Liver (tissue), 9 donors: ENCODE results near the gene CLEC4A. TPM values are rescaled to one million over a fixed set of nuclear protein-coding genes. Genes with fewer than 3 reads are reported as not detected.
A peak's percentile ranks its signal among the peaks of the same experiment; 100 is the strongest.
"Not testable (repeated sequence)": the region's sequence is repeated elsewhere in the genome, so short reads cannot be mapped to it uniquely, and the experiment has no call there.

Source experiments
- DNase-seq: peaks from one replicate; pipeline ENCODE4 v3.0.0-alpha.2; 2017; ENCODE audit warnings: low spot score
- H3K27ac ChIP-seq, 2 donors: one replicate each; pipeline ENCODE4 v1.7.0; 2013; ENCODE audit warnings: inconsistent platforms in 2 of 2, low read length in 2 of 2, control low read depth in 1 of 2, low read depth in 1 of 2, mild to moderate bottlenecking in 1 of 2
- H3K27me3 ChIP-seq, 4 donors: one replicate each; pipeline versions ENCODE4 v1.6.1 to v1.7.0; 2013; ENCODE audit warnings: low read length in 3 of 4, inconsistent platforms in 1 of 4, mild to moderate bottlenecking in 1 of 4, moderate library complexity in 1 of 4; ENCODE audit not compliant: control insufficient read depth in 4 of 4, insufficient read depth in 4 of 4
- H3K36me3 ChIP-seq, 4 donors: one replicate each; pipeline versions ENCODE4 v1.6.1 to v1.7.0; 2013; ENCODE audit warnings: low read length in 3 of 4, mild to moderate bottlenecking in 3 of 4, low read depth in 1 of 4, moderate library complexity in 1 of 4; ENCODE audit not compliant: control insufficient read depth in 4 of 4, insufficient read depth in 3 of 4
- H3K4me1 ChIP-seq, 4 donors: one replicate each; pipeline versions ENCODE4 v1.6.1 to v1.7.0; 2013; ENCODE audit warnings: low read length in 3 of 4, mild to moderate bottlenecking in 3 of 4, moderate library complexity in 1 of 4; ENCODE audit not compliant: control insufficient read depth in 4 of 4, insufficient read depth in 4 of 4
- H3K4me3 ChIP-seq, 3 donors: one replicate each; pipeline versions ENCODE4 v1.6.1 to v1.7.0; 2013; ENCODE audit warnings: low read length in 3 of 3, control low read depth in 1 of 3, low read depth in 1 of 3, mild to moderate bottlenecking in 1 of 3
- H3K9ac ChIP-seq, 2 donors: one replicate each; pipeline ENCODE4 v1.7.0; 2013; ENCODE audit warnings: low read length in 2 of 2, mild to moderate bottlenecking in 2 of 2, moderate library complexity in 2 of 2, control low read depth in 1 of 2, low read depth in 1 of 2
- H3K9me3 ChIP-seq, 4 donors: one replicate each; pipeline versions ENCODE4 v1.6.1 to v1.7.0; 2013; ENCODE audit warnings: low read length in 3 of 4; ENCODE audit not compliant: control insufficient read depth in 4 of 4
- EGR1 ChIP-seq, 2 donors: IDR thresholded peaks; 2 replicates each; pipeline ENCODE4 v1.6.1; 2016 to 2018; ENCODE audit warnings: antibody characterized with exemption in 2 of 2, low read depth in 2 of 2
- FOXA2 ChIP-seq: IDR thresholded peaks from 2 replicates; pipeline ENCODE4 v1.6.1; 2016; ENCODE audit warnings: antibody characterized with exemption
- GABPA ChIP-seq, 2 donors: IDR thresholded peaks in 1 of 2; conservative IDR thresholded peaks in 1 of 2; 2 replicates each; pipeline ENCODE4 v1.6.1; 2016; ENCODE audit warnings: antibody characterized with exemption in 2 of 2, mild to moderate bottlenecking in 1 of 2, moderate library complexity in 1 of 2
- HNF4A ChIP-seq, 2 donors: conservative IDR thresholded peaks; 2 replicates each; pipeline ENCODE4 v1.6.1; 2016; ENCODE audit warnings: antibody characterized with exemption in 2 of 2, mild to moderate bottlenecking in 2 of 2
- HNF4G ChIP-seq: IDR thresholded peaks from 2 replicates; pipeline ENCODE4 v1.6.1; 2016; ENCODE audit warnings: antibody characterized with exemption
- JUND ChIP-seq, 2 donors: IDR thresholded peaks; 2 replicates each; pipeline ENCODE4 v1.6.1; 2016; ENCODE audit warnings: antibody characterized with exemption in 2 of 2
- NR2F2 ChIP-seq: IDR thresholded peaks from 2 replicates; pipeline ENCODE4 v1.6.1; 2016; ENCODE audit warnings: antibody characterized with exemption
- RAD21 ChIP-seq, 2 donors: IDR thresholded peaks; 2 replicates each; pipeline ENCODE4 v1.6.1; 2016; ENCODE audit warnings: antibody characterized with exemption in 2 of 2, mild to moderate bottlenecking in 2 of 2
- SP1 ChIP-seq: IDR thresholded peaks from 2 replicates; pipeline ENCODE4 v1.6.1; 2018; ENCODE audit warnings: antibody characterized with exemption, mild to moderate bottlenecking
- YY1 ChIP-seq: IDR thresholded peaks from 2 replicates; pipeline ENCODE4 v1.6.1; 2016; ENCODE audit warnings: antibody characterized with exemption, mild to moderate bottlenecking
- ZBTB33 ChIP-seq: IDR thresholded peaks from 2 replicates; pipeline ENCODE4 v1.6.1; 2016; ENCODE audit warnings: antibody characterized with exemption
- WGBS: extraction: QIAGEN DNeasy Blood & Tissue Kit; methylation state at CpG from one replicate; pipeline ENCODE4 v1.1.7; 2013; 5-methylcytosine and 5-hydroxymethylcytosine counted together
- polyA plus RNA-seq, 2 donors: library from polyadenylated mRNA; stranded (reverse) in 1 of 2; unstranded in 1 of 2; fragments of 200-250 nt in 1 of 2; fragments of >200 nt in 1 of 2; fragmentation: Nextera tagmentation in 1 of 2; extraction: Ambion mirVana in 1 of 2; gene quantifications; one replicate each; pipeline versions ENCODE4 v1.2.1 to v1.2.3, GENCODE V29; 2013 to 2015
- total RNA-seq, 2 donors: library from RNA; depleted of rRNA; stranded (reverse); fragments of >200 nt; gene quantifications; one replicate each; pipeline ENCODE4 v1.2.3, GENCODE V29; 2014
- TF ChIP-seq, protein P1 (sequence below): IDR thresholded peaks from 2 replicates; pipeline ENCODE4 v1.6.1; 2016; ENCODE audit warnings: antibody characterized with exemption
- donor health status: healthy.
- donor health status: healthy.
- donor health status: healthy.
- donor health status: healthy.
- donor health status: healthy.

The CLEC4A gene
- total and polyA plus RNA-seq, 4 donors: 0.67 to 2.5 (median 1.6) TPM

DNA sequence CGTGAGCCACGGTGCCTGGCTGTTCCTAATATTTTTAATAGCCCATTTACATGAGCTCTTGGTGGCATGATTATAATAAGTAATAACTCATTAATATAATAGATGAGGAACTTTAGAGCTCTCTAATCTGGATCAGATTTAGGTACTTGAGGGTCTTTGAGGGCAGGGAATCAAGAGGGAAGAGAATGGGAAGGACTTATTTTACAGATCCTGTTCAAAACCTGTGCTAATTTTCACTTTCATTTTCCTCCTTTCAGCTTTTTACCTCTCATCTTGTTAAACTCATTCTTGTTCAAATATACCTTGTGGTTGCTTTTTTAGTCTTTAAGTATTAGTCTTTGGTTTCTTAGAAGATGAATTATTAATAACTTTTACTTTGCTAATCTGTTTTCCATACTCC is 35.8 kb upstream of the CLEC4A start (continued):
- TF ChIP-seq ZBTB33: no peak
- no peak for TF ChIP-seq FOXA2
- TF ChIP-seq HNF4A (conservative IDR thresholded peaks at IDR 0.05): no peak
- no peak for TF ChIP-seq YY1
- TF ChIP-seq RAD21 (IDR thresholded peaks at IDR 0.05): no peak
- no peak for TF ChIP-seq NR2F2

- DNase-seq: no peak
- Histone ChIP-seq H3K9ac (peak overlapping the region in 1 of 2 donors; percentile 26), H3K9me3 (no peaks in the 10 kb centered on the region), H3K4me1 (peaks cover 2 to 11% (median 9%) of the 10 kb centered on the region in 4 donors), H3K4me3 (no peak overlapping the region), H3K27ac (no peak overlapping the region), H3K36me3 (peaks cover 15 to 39% (median 30%) of the 10 kb centered on the region in 4 donors), H3K27me3 (no peaks in the 10 kb centered on the region)
- TF ChIP-seq HNF4G (no peak), SP1 (no peak), GABPA (IDR thresholded peaks at IDR 0.05 in 1 of 2, conservative IDR thresholded peaks at IDR 0.05 in 1 of 2) (no peak)
- WGBS: 81% methylated on average over 3 of the region's 3 CpGs
These were observed 34.8 kb upstream of the CLEC4A start for GRCh38 chr12:8088574-8088973.

DNA sequence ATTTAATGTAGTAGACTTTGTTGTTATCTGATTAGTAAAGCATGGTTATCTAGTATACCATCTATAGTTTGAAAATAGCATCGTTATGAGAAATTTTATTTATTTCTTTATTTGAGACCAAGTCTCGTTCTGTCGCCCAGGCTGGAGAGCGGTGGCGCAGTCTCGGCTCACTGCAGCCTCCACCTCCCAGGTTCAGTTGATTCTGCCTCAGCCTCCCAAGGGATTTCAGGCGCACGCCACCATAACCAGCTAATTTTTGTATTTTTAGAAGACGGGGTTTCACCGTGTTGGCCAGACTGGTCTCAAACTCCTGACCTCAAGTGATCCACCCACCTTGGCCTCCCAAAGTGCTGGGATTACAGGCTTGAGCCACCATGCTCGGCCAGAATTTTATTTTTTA is 34.1 kb upstream of the CLEC4A start:
- WGBS: 95% methylated on average over 11 of the region's 11 CpGs
- not testable (repeated sequence) for H3K4me3 ChIP-seq, H3K27me3 ChIP-seq, H3K4me1 ChIP-seq, H3K27ac ChIP-seq, DNase-seq, H3K9ac ChIP-seq, H3K9me3 ChIP-seq
- peaks cover 16 to 44% (median 36%) of the 10 kb centered on the region in 4 donors for H3K36me3 ChIP-seq

DNA sequence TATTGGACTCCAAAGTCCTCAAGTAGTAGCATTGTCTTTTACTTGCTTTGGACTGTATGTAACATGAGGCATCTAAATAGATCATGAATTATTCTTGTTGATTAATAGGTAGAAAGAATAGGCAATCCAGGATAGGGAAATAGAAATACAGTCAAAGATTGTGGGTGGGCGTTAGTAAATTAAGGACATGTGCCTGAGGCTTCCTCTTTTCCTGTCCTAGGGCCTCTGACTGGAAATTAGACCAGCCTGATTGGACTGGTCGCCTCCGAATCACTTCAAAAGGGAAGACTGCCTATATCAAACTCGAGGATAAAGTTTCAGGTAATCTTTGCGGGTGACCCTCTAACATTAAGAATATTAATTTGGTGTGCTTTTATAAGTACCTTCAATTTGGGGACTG is 33.7 kb upstream of the CLEC4A start:
- Histone ChIP-seq H3K27me3 (no peaks in the 10 kb centered on the region), H3K9me3 (no peaks in the 10 kb centered on the region), H3K9ac (no peak overlapping the region), H3K27ac (no peak overlapping the region), H3K4me3 (no peak overlapping the region), H3K36me3 (peaks cover 19 to 48% (median 40%) of the 10 kb centered on the region in 4 donors), H3K4me1 (peaks cover 0 to 3% (median 1%) of the 10 kb centered on the region in 4 donors)
- 92% methylated on average over 5 of the region's 5 CpGs for WGBS
- no peak for DNase-seq
- TF ChIP-seq EGR1 (IDR thresholded peaks at IDR 0.05; ENCODE audit: low read depth in 2 of 2): no peak
- TF ChIP-seq JUND (IDR thresholded peaks at IDR 0.05): no peak
- TF ChIP-seq HNF4G: no peak
- TF ChIP-seq, protein P1, sequence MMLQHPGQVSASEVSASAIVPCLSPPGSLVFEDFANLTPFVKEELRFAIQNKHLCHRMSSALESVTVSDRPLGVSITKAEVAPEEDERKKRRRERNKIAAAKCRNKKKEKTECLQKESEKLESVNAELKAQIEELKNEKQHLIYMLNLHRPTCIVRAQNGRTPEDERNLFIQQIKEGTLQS: no peak
